ENCODE data around the gene TCF4. TPM values are rescaled to one million over a fixed set of nuclear protein-coding genes. Genes with fewer than 3 reads are reported as not detected.
A peak's percentile ranks its signal among the peaks of the same experiment; 100 is the strongest.

TCF4 gene
- total and polyA plus RNA-seq, 2 donors (not counting 3 experiments of a cell fraction or from before 2014, with no cell fraction given): 183 to 390 TPM

- TF ChIP-seq JUN (IDR thresholded peaks at IDR 0.05; ENCODE audit: borderline replicate concordance, insufficient read depth, insufficient read length, low read depth) (no peak), POLR2AphosphoS5 (IDR thresholded peaks at IDR 0.05; ENCODE audit: insufficient read depth, low read depth, low read length) (no peak), FOS (IDR thresholded peaks at IDR 0.05; ENCODE audit: borderline replicate concordance, insufficient read depth, low read length) (no peak), EZH2 (IDR thresholded peaks at IDR 0.05; ENCODE audit: borderline replicate concordance, low read depth, low read length, severe bottlenecking) (no peak), CTCF (IDR thresholded peaks at IDR 0.05; ENCODE audit: extremely low read depth in 1 of 2, insufficient read depth in 1 of 2, low read depth in 1 of 2, low read length in 2 of 2) (no peak), POLR2A (IDR thresholded peaks at IDR 0.05; ENCODE audit: low read depth, low read length) (no peak), GATA2 (IDR thresholded peaks at IDR 0.05; ENCODE audit: insufficient read depth, insufficient read length, low read depth, low read length) (no peak), MAX (IDR thresholded peaks at IDR 0.05; ENCODE audit: insufficient read depth, insufficient read length) (no peak)
- dilution Hi-C loops (cut with MboI; ENCODE audit: extremely low pct_ligation_motif_present, low sequenced_read_pairs): no loop called here
These were observed 227.9 kb downstream of the TCF4 start for GRCh38 chr18:55360061-55360460.

More at GRCh38 chr18:55360061-55360460, 227.9 kb downstream of the TCF4 start:
- no peak overlapping the region for H3K4me3 ChIP-seq (replicated peaks in 1 of 3; ENCODE audit: insufficient read depth in 1 of 3, low read depth in 1 of 3, low read length in 3 of 3)
- no peak overlapping the region for H3K27ac ChIP-seq (ENCODE audit: insufficient read depth, low read depth, low read length)
- H3K4me1 ChIP-seq (ENCODE audit: control insufficient read depth, extremely low read depth, insufficient read depth, low read length): peaks cover 11% of the 10 kb centered on the region
- no peaks in the 10 kb centered on the region for H3K9me1 ChIP-seq (replicated peaks; ENCODE audit: control insufficient read depth, extremely low read depth, insufficient read depth, low read length)
- peaks cover 70% of the 10 kb centered on the region for H3K79me2 ChIP-seq (ENCODE audit: control insufficient read depth, insufficient read depth, low read length)
- intact Hi-C loops (cut with micrococcal nuclease): no loop called here
- ChIA-PET CTCF (interaction anchor here (1.3 kb wide), 1 partner anchor 25 kb away, joined by 3 read pairs; no protein-coding TSS in a partner anchor), POLR2A (interaction anchor here (0.6 kb wide), 1 partner anchor 22 kb away, joined by 3 read pairs; no protein-coding TSS in a partner anchor)
- no peaks in the 10 kb centered on the region for H3K27me3 ChIP-seq (ENCODE audit: control insufficient read depth in 2 of 2, insufficient read depth in 2 of 2, low read length in 2 of 2)
- H2AFZ ChIP-seq (ENCODE audit: low read depth, low read length): no peak overlapping the region
- DNase-seq (ENCODE audit: low read depth, low spot score) (no peak), FAIRE-seq (no peak)
- H3K9ac ChIP-seq (replicated peaks; ENCODE audit: extremely low read depth, insufficient read depth, low read length): no peak overlapping the region
- H4K20me1 ChIP-seq (replicated peaks; ENCODE audit: control insufficient read depth, extremely low read depth, insufficient read depth, low read length): peaks cover 30% of the 10 kb centered on the region
- peaks cover 4 to 6% of the 10 kb centered on the region in 2 experiments for H3K36me3 ChIP-seq (ENCODE audit: control insufficient read depth in 2 of 2, extremely low read depth in 1 of 2, insufficient read depth in 2 of 2, low read length in 2 of 2)
- H3K9me3 ChIP-seq (replicated peaks; ENCODE audit: control insufficient read depth, insufficient read depth, low read length): no peaks in the 10 kb centered on the region
- no TSS peak for BruUV-seq (replicated peaks)
- peak overlapping the region; percentile 8 for H3K4me2 ChIP-seq (ENCODE audit: insufficient read depth, low read length)
